ENCODE results near the gene ZNF598. TPM values are rescaled to one million over a fixed set of nuclear protein-coding genes. Genes with fewer than 3 reads are reported as not detected.

The ZNF598 gene
- total and polyA plus RNA-seq, 2 of the 13 experiments (the other 11 are each of a cell fraction or from before 2014, with no cell fraction given): 13.5 to 14.2 TPM

- TF ChIP-seq ZNF407 (CRISPR knock-in tag; IDR thresholded peaks at IDR 0.05; ENCODE audit: not compliant biosample characterization) (peak; percentile 60), ZFP1 (CRISPR knock-in tag; IDR thresholded peaks at IDR 0.05) (no peak), FOXC1 (CRISPR knock-in tag; IDR thresholded peaks at IDR 0.05; ENCODE audit: borderline replicate concordance) (no peak), SKI (IDR thresholded peaks at IDR 0.05; ENCODE audit: partially characterized antibody) (peak; percentile 77), SP5 (CRISPR knock-in tag; IDR thresholded peaks at IDR 0.05; ENCODE audit: borderline replicate concordance, low read depth) (peak; percentile 94), ZNF326 (CRISPR knock-in tag; IDR thresholded peaks at IDR 0.05; ENCODE audit: borderline replicate concordance) (no peak), DZIP1 (CRISPR knock-in tag; IDR thresholded peaks at IDR 0.05) (0 out of 2 replicates have a peak, but pooled peaks have one; percentile 53), ZNF101 (CRISPR knock-in tag; IDR thresholded peaks at IDR 0.05; ENCODE audit: borderline replicate concordance, low read depth) (no peak), PRDM15 (CRISPR knock-in tag; IDR thresholded peaks at IDR 0.05) (peak; percentile 92; the same call in 1 of the 2 replicates), ZNF644 (CRISPR knock-in tag; IDR thresholded peaks at IDR 0.05; ENCODE audit: low read depth) (no peak; the same call in 1 of the 2 replicates), RBFOX2 (IDR thresholded peaks at IDR 0.05; ENCODE audit: low read depth, low read length) (peak; percentile 96), RCOR2 (CRISPR knock-in tag; IDR thresholded peaks at IDR 0.05) (peak; percentile 61; the same call in 1 of the 2 replicates), ZNF207 (IDR thresholded peaks at IDR 0.05; ENCODE audit: borderline replicate concordance) (no peak), ZFP37 (CRISPR knock-in tag; IDR thresholded peaks at IDR 0.05; ENCODE audit: borderline replicate concordance) (no peak)
These were observed 26.0 kb upstream of the ZNF598 start (continued) for GRCh38 chr16:2035431-2036199.

Data from HepG2 (cell line).